Stimulated activated CD4-positive, alpha-beta T cell treated with anti-CD3 and anti-CD28 coated beads, TNF-alpha, amount 100 ng/mL, for 48 hours (primary cell): Measurements from ENCODE around the gene MAPT.

Experiments
- DNase-seq, 3 donors: peaks; one replicate each; pipeline ENCODE4 v3.0.0-alpha.2; 2020; ENCODE audit warnings: low read depth in 3 of 3

The MAPT gene

DNA sequence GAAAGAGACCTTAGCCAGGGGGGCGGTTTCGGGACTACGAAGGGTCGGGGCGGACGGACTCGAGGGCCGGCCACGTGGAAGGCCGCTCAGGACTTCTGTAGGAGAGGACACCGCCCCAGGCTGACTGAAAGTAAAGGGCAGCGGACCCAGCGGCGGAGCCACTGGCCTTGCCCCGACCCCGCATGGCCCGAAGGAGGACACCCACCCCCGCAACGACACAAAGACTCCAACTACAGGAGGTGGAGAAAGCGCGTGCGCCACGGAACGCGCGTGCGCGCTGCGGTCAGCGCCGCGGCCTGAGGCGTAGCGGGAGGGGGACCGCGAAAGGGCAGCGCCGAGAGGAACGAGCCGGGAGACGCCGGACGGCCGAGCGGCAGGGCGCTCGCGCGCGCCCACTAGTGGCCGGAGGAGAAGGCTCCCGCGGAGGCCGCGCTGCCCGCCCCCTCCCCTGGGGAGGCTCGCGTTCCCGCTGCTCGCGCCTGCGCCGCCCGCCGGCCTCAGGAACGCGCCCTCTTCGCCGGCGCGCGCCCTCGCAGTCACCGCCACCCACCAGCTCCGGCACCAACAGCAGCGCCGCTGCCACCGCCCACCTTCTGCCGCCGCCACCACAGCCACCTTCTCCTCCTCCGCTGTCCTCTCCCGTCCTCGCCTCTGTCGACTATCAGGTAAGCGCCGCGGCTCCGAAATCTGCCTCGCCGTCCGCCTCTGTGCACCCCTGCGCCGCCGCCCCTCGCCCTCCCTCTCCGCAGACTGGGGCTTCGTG is at the start of gene MAPT:
TSS of gene MAPT (plus strand) at position 533 of the 763 bp plus-strand sequence. CDS start 67,784 bp downstream, outside the sequence.
- DNase-seq = peak; percentile 67 to 73 (median 72)

DNA sequence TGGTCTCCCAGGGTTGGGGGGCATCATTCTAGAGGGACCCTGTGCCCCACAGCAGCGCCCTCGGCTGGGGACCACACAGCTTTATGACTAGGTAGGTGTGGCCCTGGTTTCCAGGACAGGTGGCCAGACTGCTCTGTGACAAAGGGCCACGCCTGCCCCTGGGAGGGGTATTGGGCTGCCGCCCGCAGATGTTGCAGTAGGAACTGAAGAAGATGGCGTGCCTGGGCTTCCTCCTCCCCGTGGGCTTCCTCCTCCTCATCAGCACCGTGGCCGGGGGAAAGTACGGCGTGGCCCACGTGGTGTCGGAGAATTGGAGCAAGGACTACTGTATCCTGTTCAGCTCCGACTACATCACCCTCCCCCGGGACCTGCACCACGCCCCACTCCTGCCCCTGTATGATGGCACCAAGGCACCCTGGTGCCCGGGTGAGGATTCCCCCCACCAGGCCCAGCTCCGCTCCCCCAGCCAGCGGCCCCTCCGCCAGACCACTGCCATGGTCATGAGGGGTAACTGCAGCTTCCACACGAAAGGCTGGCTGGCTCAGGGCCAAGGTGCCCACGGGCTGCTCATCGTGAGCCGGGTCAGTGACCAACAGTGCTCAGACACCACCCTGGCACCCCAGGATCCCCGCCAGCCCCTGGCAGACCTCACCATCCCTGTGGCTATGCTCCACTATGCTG is 49.5 kb upstream of the MAPT start, which contains the start of gene SPPL2C:
TSS of gene SPPL2C (plus strand) at position 187 of the 681 bp plus-strand sequence. CDS start at position 213, 26 bp downstream.
- no peak for DNase-seq

DNA sequence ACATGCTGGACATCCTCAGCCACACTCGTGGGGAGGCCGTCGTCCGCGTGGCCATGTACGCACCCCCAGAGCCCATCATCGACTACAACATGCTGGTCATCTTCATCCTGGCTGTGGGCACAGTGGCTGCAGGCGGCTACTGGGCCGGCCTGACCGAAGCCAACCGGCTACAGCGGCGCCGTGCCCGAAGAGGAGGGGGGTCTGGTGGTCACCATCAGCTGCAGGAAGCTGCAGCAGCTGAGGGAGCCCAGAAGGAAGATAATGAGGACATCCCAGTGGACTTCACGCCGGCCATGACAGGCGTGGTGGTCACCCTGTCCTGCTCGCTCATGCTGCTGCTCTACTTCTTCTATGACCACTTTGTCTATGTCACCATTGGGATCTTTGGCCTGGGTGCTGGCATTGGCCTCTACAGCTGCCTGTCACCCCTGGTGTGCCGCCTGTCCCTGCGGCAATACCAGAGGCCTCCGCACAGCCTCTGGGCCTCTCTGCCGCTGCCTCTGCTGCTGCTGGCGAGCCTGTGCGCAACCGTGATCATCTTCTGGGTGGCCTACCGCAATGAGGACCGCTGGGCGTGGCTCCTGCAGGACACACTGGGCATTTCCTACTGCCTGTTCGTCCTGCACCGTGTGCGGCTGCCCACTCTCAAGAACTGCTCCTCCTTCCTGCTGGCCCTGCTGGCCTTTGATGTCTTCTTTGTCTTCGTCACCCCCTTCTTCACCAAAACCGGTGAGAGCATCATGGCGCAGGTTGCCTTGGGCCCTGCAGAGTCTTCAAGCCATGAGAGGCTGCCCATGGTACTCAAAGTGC is 48.8 kb upstream of the MAPT start:
- DNase-seq = no peak

DNA sequence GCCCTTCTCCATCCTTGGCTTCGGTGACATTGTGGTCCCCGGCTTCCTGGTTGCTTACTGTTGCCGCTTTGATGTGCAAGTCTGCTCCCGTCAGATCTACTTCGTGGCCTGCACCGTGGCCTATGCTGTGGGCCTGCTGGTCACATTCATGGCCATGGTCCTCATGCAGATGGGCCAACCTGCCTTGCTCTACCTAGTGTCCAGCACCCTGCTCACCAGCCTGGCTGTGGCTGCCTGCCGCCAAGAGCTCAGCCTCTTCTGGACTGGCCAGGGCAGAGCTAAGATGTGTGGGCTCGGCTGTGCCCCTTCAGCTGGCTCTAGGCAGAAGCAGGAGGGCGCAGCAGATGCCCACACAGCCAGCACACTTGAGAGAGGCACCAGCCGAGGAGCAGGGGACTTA is 48.1 kb upstream of the MAPT start:
- no peak for DNase-seq

DNA sequence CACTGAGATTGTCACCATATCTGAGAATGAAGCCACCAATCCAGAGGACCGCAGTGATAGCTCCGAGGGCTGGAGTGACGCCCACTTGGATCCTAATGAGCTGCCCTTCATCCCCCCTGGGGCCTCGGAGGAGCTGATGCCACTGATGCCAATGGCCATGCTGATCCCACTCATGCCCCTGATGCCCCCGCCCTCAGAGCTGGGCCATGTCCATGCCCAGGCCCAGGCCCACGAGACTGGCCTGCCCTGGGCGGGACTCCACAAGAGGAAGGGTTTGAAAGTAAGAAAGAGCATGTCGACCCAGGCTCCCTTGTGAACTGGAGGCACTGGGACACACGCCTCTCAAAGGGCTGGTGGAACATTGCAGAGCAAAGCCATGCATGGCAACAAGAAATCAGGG is 47.7 kb upstream of the MAPT start:
- DNase-seq = no peak

DNA sequence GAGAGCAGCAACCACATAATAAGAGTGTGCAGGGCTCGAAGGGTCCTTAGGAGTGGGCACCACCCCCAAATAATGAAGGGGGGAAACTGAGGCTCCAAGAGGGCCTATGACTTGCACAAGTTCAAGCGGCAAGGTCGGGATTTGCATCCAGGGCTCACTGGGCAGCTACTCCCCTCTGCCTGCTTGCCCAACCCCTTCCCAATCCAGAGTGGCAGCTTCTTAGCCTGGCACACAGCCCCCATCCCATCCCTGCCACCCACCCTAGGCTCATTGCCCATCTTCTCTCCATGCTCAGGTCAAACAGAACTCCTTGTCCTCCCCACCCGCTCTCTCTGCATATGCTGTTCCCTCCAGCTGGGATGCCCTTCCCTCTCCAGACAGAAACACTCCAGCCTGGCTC is 47.3 kb upstream of the MAPT start:
- no peak for DNase-seq

DNA sequence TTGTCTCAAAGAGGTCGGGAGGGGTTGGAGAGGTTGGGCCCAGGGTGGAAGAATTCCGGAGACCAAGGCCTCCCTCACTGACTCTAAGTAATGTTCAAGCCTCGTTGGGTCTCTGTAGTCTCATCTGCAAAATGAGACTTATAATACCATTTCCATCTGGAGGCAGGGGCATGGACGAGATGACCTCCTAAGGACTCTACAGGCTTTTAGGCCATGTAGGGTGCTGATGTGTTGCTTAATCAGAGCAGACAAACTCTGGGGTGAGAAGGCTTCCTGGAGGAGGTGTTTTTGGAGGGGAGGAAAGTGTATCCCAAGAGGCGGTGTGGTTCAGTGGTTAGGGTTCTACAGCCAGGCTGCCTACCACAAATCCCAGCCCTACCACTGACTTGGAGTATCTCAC is 46.6 kb upstream of the MAPT start:
- DNase-seq = no peak

DNA sequence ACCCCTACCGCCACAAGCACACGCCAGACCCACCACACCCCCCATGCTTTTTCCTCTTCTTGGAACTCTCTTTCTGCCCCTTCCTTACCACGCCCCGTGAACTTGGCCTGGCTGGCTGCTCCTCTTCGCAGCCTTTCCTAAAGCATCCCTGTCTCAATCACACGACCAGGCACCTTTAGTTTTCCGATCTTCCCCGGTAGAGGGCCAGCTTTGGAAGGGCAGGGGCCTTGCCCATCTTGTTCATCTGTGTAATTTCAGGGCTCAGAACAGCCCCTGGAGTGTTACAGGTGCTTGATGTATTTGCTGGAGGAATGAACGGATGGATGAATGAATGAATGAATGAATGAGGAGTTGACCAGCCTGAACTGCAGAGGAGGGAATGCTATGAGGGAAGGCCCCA is 45.9 kb upstream of the MAPT start:
- no peak for DNase-seq

DNA sequence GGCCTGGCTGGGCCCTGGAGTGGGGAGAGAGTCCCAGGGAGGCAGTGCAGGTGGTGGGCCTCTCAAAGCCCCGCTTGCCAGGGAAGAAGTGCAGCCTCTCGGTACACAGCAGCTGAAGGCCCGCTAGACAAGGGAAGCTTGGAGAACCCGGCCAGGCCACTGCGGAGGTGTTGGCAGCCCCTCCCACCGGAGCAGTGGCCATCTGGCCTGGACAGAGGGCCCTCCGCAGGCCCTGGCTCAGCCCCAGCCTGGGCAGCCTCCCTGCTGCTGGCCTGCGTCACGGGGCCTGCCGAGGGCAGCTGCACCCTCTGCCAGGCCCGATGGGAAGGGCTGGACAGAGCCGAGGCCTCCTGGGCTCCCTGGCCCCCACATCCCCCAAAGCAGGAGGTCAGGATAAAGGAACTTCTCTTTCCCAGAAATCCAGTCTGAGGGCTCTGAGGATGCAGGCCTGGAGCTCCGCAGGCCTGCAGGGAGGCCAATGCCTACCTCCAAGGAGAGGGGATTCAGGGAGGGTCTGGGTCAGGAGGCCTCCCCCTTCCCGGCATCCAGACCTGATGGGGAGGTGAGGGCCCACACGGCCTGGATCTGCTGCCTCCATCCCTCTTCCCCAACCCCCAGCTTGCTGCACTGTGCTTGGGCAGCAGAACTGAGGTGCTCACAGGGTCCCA is 45.4 kb upstream of the MAPT start:
- no peak for DNase-seq

DNA sequence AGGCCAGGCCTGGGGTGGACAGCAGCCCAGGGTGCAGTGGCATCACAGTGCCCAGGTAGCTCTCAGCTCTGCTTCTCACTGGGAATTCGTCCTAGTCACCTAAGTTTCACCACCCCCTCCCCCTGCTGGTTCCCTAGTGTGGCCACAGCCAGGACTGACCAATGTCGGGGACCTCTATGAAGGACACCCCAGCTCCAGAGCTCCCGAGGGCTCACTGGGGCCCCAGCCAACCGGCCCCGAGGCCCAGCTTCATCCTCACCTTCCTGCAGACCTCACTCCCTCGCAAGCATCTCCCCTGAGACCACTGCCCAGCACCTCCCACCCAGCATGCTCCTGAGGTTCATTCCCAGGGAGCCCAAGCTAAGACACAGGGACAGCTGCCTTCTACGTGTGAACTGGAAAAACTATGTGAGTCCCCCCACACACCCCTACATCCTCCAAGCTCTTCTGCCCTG is 44.8 kb upstream of the MAPT start:
- DNase-seq = no peak

DNA sequence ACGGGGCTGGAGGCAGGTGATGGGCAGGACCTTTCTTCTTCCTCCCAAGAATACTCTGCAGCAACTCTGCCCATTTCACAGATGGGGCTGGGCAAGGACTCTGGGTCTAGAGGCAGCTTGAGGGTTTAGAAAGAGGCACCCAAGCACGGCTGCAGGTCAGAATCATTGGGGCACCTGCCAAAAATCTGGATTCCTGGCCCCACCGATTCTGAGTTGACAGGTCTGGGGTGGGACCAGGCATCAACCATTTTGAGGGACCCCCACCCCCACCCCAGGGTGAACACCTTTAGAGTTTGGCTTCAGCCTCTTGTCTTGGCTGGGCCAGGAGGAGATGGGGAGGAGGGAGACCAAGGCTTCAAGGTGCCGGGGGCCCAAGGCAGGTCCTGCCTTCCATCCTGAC is 44.3 kb upstream of the MAPT start:
- no peak for DNase-seq

DNA sequence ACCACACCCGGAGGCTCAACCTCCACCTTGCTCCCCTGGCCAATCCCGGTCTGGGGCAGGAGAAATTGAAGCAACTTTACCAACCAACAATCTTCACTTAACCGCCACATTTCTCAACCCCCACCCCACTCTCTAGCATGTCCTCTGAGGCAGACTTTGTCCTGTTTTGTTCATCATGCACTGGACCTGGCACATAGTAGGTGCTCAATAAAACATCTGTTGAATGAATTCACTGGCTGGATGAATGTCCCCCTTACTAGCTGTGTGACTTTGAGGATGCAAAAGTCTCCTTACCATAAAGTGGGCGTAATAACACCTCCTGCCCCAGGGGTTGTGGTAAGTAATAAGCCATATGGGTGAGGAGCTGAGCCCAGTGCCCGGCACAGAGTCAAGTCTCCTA is 43.9 kb upstream of the MAPT start:
- no peak for DNase-seq

DNA sequence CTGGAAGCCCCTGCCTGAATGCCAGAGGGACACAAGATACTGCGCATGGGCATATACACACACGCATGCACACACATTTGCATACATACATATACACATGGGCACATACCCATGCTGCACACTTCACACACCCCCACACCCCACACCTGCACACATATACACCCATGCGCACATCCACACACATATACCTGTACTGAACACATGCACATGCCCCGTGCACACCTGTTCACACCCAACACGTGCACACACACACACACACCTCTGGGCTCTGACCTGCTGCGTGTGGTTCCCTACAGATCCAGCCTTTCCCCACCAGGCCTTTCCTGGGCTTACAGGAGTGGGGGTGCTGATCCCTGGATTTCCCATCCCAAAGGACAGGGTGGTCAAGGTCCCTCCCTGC is 43.3 kb upstream of the MAPT start:
- DNase-seq = no peak

DNA sequence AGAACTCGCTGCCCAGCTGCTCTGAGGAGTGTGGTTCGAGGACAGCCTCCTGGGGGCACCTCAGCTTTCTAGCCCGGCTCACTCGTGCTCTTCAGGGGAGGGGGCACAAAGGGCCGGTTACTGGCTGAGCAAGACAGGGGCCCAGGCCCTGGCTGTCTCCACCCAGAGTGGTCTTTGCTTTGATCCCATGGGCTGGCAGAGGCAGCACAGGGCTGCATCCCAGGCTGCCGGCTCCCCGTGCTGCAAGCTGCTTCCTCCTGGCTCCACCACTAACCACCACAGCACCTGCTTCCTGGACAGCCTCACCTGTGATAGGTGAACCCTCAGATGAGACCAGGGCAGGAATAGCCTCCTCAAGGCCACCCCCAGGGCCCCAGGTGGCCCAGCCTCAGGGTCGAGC is 42.9 kb upstream of the MAPT start:
- DNase-seq = no peak

DNA sequence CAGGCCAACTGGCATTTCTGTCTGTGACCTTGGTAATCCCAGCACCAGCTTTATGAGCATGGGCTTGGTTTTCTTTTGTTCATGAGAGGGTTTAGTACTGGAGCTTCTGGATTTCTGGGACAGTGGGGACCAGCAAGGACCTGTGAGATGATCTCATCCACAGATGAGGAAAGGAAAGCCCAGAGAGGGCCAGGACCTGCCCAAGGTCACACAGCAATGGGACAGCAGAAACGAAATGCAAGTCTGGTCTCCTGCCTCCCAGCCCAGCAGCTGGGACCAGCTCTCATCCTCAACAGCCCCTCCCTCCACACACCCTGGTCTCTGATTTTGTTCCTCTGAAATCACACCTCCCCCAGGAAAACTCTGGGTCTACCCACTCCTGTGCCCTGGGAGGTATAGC is 42.5 kb upstream of the MAPT start:
- no peak for DNase-seq

DNA sequence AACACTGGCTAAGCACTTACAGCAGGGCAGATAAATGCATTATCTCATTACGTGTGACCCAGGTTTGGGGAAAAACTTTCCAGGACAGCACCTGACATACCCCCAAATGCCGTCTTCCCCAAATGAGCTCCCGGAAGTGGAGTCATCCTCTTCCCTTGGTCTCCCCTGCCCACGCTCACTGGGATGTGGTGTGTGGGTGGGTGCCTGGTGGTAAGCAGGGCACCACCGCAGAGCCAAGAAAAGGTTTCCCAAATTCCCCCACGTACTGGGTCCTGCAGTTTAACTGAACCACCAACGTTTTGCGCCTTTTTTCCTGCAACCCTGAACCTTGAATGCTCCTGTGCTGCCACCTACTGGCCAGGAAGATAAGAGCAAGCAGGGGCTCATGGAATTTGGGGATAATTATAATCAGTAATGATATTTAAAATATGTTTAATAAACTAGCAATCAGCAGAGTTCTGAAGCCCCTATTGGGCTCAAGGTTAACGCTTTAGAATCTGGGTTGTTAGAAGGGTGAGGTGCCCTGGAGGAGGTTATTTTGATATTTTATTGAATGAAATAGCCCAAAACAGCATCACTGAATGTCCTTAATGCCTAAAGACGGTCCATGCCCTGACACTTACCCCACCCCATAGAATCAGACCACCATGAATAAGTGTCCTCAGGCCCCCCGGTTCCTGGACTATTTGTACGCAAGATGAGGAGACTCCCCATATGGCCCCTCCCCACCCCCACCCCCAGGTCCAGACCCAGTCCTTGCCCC is 41.6 kb upstream of the MAPT start:
- DNase-seq = peak; percentile 21 to 55 (median 49)

DNA sequence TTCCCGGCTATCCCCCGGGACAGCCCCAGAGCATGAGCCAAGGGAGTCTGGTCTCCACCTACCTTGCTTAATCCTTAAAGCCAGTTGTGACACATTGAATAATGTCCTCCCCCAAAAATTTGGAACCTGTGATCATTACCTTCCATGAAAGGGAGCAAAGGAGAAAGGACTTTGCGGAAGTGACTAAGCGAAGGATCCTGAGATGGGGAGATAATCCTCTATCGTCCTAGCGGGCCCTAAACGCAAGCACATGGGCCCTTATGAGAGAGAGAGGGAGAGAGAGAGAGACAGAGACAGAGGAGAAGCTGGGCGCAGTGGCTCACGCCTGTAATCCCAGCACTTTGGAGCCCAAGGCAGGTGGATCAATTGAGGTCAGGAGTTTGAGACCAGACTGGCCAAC is 40.1 kb upstream of the MAPT start:
- no peak for DNase-seq

DNA sequence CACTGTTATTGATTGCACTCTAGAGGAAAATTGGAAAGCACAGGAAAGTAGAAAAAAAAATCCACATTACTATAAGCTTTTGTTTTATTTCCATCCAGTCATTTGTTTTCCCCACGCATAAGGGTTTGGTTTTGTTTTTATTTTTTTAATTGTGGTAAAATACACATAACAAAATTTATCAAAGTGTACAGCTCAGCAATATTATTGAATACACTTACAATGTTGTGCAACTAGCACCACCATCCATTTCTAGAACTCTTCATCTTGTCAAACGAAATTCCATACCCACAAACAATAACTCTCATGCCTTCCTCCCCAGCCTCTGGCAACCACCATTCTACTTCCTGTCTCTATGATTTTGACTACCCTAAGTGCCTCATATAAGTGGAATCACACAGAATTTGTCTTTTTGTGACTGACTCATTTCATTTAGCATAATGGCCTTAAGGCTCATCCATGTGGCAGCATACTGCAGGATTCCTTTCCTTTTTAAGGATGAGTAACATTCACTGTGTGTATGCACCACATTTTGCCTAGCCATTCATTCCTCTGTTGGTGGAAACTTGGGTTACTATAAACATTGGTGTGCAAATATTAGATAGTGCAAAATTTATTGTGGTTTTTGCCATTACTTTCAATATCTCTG is 38.5 kb upstream of the MAPT start:
- DNase-seq = no peak

DNA sequence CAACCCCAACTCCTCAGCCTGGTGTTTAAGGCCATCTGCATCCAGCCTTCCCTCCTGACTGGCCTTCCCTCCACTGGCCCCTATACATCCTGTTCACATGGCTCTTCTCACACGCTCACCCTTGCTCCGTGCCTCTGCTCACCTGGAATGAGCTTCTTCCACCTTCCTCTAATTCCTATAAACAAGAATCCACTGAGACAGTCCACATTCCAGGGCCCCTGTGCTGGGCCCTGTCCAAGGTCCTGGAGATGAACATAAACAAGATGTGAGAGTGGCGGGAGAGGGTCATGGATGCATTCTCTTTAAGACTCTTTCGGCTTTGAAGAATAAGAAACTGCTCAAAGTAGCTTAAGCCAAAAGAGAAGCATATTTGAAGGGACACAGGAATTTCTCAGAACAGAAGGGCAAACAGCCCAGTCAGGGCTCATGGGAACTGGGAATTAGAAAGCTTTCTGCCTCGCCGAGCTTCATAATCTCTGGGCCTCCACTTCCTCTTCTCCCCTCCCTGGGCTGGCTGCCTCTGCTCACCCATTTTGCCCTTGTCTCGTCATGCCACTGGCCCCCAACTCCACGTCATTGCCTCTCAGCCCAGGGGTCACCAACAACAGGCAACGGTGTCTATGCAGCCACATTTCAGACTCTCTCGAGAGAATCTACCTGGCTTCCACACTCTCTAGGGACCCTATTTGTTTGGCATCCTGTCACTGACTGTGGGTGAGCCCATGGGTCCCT is 36.2 kb upstream of the MAPT start:
- DNase-seq = no peak

DNA sequence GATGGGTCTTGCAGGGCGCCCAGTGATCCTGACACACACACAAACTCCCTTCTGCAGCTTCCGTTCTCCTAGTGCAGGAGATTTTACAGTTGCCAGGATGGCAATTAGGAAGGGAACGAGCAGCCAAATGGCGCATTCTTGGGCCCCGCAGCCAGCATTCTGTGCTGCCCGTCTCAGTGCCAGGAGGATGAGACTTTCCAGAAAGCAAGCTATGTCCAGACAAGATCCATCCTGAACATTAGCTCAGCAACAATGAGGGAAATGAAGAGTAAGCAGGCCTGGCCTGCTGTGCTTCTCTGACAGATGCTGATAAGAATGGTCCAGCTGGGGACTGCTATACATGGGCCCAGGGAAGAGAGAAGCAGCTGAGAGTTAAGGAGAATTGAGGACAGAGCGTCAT is 33.2 kb upstream of the MAPT start:
- no peak for DNase-seq
